K562 (cell line): ENCODE results near the gene LCMT2. TPM values are rescaled to one million over a fixed set of nuclear protein-coding genes. Genes with fewer than 3 reads are reported as not detected.

ENCODE experiments used
- ESRRA ChIP-seq: fragments of 450-650 bp; IDR thresholded peaks from 2 replicates; pipeline ENCODE4 v1.6.1; 2014; ENCODE audit warnings: low read depth, mild to moderate bottlenecking, moderate library complexity, borderline replicate concordance
- LEF1 ChIP-seq: fragments of 450-650 bp; IDR thresholded peaks from 2 replicates; pipeline ENCODE4 v1.6.1; 2016; ENCODE audit warnings: mild to moderate bottlenecking
- MAFK ChIP-seq: IDR thresholded peaks from 2 replicates; pipeline ENCODE4 v1.6.1; 2011; ENCODE audit warnings: low read length, improper control_type of control experiment
- MEF2A ChIP-seq: IDR thresholded peaks from 2 replicates; pipeline ENCODE4 v1.6.1; 2011; ENCODE audit warnings: low read depth, mild to moderate bottlenecking, low read length, moderate library complexity; ENCODE audit not compliant: control insufficient read depth
- NCOA2 ChIP-seq, 2 experiments: fragments of 450-650 bp; IDR thresholded peaks; 2 replicates each; pipeline ENCODE4 v1.6.1; 2018; ENCODE audit warnings: mild to moderate bottlenecking in 2 of 2, moderate library complexity in 1 of 2; ENCODE audit not compliant: partially characterized antibody in 2 of 2
- NEUROD1 ChIP-seq: fragments of 150-350 bp; IDR thresholded peaks from 2 replicates; pipeline ENCODE4 v1.6.1; 2014; ENCODE audit warnings: borderline replicate concordance, low read length, low read depth; ENCODE audit not compliant: partially characterized antibody
- NFATC3 ChIP-seq: fragments of 450-650 bp; IDR thresholded peaks from 2 replicates; pipeline ENCODE4 v1.6.1; 2017; ENCODE audit warnings: mild to moderate bottlenecking
- RBBP5 ChIP-seq: fragments of 200-600 bp; sonication (generic); IDR thresholded peaks from 2 replicates; pipeline ENCODE4 v1.6.1; 2012; ENCODE audit warnings: borderline replicate concordance, mild to moderate bottlenecking, low read length, control low read depth, inconsistent platforms; ENCODE audit not compliant: insufficient read depth, poor library complexity, severe bottlenecking
- TAF1 ChIP-seq: IDR thresholded peaks from 2 replicates; pipeline ENCODE4 v1.6.1; 2011; ENCODE audit warnings: mild to moderate bottlenecking, low read length, moderate library complexity; ENCODE audit not compliant: insufficient read depth, control insufficient read depth, severe bottlenecking; ENCODE audit errors: extremely low read depth
- XRCC5 ChIP-seq: fragments of 200-400 bp; formaldehyde crosslinking; IDR thresholded peaks from 2 replicates; pipeline ENCODE4 v1.6.1; 2017; ENCODE audit warnings: low read depth, mild to moderate bottlenecking, low read length
- ZEB2 ChIP-seq: fragments of 450-650 bp; IDR thresholded peaks from 2 replicates; pipeline ENCODE4 v1.6.1; 2016
- ZNF830 ChIP-seq: fragments of 250-450 bp; sonication (Bioruptor Pico); IDR thresholded peaks from 2 replicates; pipeline ENCODE4 v1.5.0; 2021; ENCODE audit warnings: mild to moderate bottlenecking
- polyA plus RNA-seq, 8 experiments: library from polyadenylated mRNA; depleted of rRNA in 4 of 8; stranded (reverse) in 5 of 8; unstranded in 3 of 8; fragments of >200 nt; fragmentation: Nextera tagmentation in 2 of 8; fragmentation: Illumina TruSeq in 1 of 8; extraction: Ambion mirVana in 2 of 8; extraction: Trizol in 1 of 8; gene quantifications; 2 replicates each; pipeline versions ENCODE4 v1.2.1 to v1.2.3, GENCODE V29; 2011 to 2014; ENCODE audit warnings: inconsistent platforms in 1 of 8, missing spikeins in 1 of 8
- total RNA-seq, 7 experiments: library from RNA; depleted of rRNA in 6 of 7; stranded (reverse); fragments of >200 nt in 6 of 7; fragmentation: Illumina TruSeq in 2 of 7; extraction: Trizol in 2 of 7; gene quantifications; 2 replicates each; pipeline versions ENCODE4 v1.2.1 to v1.2.3, GENCODE V29; 2011 to 2021; ENCODE audit warnings: low replicate concordance in 1 of 7
- TF ChIP-seq, protein P1 (sequence below): fragments of 250-450 bp; sonication (Bioruptor Pico); IDR thresholded peaks from 2 replicates; pipeline ENCODE4 v1.4.0; 2020; ENCODE audit warnings: mild to moderate bottlenecking
- TF ChIP-seq, protein P2 (sequence below), 2 experiments: fragments of 450-650 bp; formaldehyde crosslinking in 1 of 2; IDR thresholded peaks; 2 replicates each; pipeline versions ENCODE4 v1.4.0 to v1.6.1; 2014 to 2020; ENCODE audit warnings: mild to moderate bottlenecking in 2 of 2, borderline replicate concordance in 1 of 2, low read depth in 1 of 2

Gene LCMT2
- total and polyA plus RNA-seq, 9 of the 15 experiments (the other 6 are each of a cell fraction or from before 2014, with no cell fraction given), result 2.5 to 22.3 (median 15.2) TPM

DNA sequence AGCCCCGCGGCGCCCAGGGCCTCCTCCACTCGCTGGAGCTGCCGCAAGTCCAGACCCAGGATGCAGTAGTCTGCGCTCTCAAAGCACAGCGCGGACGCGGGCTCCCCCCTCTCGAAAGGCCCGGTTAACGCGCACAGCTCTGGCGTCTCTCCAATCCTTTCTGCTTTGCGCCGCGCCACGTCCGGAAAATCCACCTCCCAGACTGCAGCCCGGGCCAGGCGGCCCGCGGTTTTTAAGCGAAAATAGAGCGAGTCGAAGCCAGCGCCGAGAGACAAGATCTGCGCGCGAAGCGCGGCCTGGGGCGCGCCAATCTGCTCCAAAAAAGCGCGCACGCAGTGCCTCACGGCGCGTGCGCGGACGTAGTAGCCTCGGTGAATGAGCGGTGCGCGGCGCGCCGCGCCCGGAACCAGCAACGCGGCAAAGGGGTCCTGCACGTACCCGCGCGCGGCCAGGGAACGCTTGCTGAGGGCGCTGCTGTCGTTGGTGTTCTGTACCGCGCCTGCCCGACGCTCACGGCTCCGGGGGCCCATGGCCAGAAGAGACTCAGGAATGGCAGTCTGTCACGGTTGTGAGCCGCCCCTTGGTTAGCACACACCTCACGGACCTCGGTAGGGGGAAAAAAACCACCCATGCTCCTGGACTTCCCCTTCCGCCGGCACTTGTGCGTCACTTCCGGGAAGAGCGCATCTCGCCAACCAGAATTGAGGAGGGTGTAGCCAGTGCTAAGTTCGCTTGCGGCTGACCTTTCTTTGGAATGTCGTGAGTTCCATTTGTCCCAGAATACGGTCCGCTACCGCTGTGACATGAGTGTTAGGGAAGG is at the start of gene LCMT2 (continued):
- TF ChIP-seq, protein P1, sequence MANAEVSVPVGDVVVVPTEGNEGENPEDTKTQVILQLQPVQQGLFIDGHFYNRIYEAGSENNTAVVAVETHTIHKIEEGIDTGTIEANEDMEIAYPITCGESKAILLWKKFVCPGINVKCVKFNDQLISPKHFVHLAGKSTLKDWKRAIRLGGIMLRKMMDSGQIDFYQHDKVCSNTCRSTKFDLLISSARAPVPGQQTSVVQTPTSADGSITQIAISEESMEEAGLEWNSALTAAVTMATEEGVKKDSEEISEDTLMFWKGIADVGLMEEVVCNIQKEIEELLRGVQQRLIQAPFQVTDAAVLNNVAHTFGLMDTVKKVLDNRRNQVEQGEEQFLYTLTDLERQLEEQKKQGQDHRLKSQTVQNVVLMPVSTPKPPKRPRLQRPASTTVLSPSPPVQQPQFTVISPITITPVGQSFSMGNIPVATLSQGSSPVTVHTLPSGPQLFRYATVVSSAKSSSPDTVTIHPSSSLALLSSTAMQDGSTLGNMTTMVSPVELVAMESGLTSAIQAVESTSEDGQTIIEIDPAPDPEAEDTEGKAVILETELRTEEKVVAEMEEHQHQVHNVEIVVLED, result peak; percentile 80
- TF ChIP-seq NEUROD1 (no peak), MEF2A (no peak), NCOA2 (IDR thresholded peaks at IDR 0.05; ENCODE audit: partially characterized antibody in 2 of 2) (no peak), XRCC5 (0 out of 2 replicates have a peak, but pooled peaks have one; percentile 20), ZNF830 (CRISPR knock-in tag) (0 out of 2 replicates have a peak, but pooled peaks have one; percentile 14), MAFK (no peak), RBBP5 (peak; percentile 78), ESRRA (peak; percentile 79; the same call in 1 of the 2 replicates), ZEB2 (0 out of 2 replicates have a peak, but pooled peaks have one; percentile 46), LEF1 (no peak), TAF1 (peak; percentile 53), NFATC3 (no peak)
- TF ChIP-seq, protein P2, sequence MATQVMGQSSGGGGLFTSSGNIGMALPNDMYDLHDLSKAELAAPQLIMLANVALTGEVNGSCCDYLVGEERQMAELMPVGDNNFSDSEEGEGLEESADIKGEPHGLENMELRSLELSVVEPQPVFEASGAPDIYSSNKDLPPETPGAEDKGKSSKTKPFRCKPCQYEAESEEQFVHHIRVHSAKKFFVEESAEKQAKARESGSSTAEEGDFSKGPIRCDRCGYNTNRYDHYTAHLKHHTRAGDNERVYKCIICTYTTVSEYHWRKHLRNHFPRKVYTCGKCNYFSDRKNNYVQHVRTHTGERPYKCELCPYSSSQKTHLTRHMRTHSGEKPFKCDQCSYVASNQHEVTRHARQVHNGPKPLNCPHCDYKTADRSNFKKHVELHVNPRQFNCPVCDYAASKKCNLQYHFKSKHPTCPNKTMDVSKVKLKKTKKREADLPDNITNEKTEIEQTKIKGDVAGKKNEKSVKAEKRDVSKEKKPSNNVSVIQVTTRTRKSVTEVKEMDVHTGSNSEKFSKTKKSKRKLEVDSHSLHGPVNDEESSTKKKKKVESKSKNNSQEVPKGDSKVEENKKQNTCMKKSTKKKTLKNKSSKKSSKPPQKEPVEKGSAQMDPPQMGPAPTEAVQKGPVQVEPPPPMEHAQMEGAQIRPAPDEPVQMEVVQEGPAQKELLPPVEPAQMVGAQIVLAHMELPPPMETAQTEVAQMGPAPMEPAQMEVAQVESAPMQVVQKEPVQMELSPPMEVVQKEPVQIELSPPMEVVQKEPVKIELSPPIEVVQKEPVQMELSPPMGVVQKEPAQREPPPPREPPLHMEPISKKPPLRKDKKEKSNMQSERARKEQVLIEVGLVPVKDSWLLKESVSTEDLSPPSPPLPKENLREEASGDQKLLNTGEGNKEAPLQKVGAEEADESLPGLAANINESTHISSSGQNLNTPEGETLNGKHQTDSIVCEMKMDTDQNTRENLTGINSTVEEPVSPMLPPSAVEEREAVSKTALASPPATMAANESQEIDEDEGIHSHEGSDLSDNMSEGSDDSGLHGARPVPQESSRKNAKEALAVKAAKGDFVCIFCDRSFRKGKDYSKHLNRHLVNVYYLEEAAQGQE (IDR thresholded peaks at IDR 0.05; ENCODE audit: borderline replicate concordance), result no peak
- TF ChIP-seq, protein P2 (CRISPR knock-in tag; IDR thresholded peaks at IDR 0.05; ENCODE audit: low read depth), result 0 out of 2 replicates have a peak, but pooled peaks have one; percentile 21
